IPS-15b (cell line): ENCODE results near the gene MORC4.

Experiments
- H3K27me3 ChIP-seq: one replicate; pipeline ENCODE4 v1.6.1; 2013; ENCODE audit warnings: low read length; ENCODE audit not compliant: control insufficient read depth, insufficient read depth
- H3K36me3 ChIP-seq: one replicate; pipeline ENCODE4 v1.6.1; 2013; ENCODE audit warnings: low read length; ENCODE audit not compliant: control insufficient read depth, insufficient read depth
- H3K4me1 ChIP-seq: one replicate; pipeline ENCODE4 v1.6.1; 2013; ENCODE audit warnings: mild to moderate bottlenecking, low read length; ENCODE audit not compliant: control insufficient read depth, insufficient read depth
- H3K4me3 ChIP-seq: one replicate; pipeline ENCODE4 v1.5.1; 2013; ENCODE audit warnings: low read depth, low read length
- H3K9ac ChIP-seq: one replicate; pipeline ENCODE4 v1.6.1; 2013; ENCODE audit warnings: low read depth, mild to moderate bottlenecking, low read length
- H3K9me3 ChIP-seq: one replicate; pipeline ENCODE4 v1.6.1; 2013; ENCODE audit warnings: mild to moderate bottlenecking, low read length; ENCODE audit not compliant: control insufficient read depth, insufficient read depth

The MORC4 gene

DNA sequence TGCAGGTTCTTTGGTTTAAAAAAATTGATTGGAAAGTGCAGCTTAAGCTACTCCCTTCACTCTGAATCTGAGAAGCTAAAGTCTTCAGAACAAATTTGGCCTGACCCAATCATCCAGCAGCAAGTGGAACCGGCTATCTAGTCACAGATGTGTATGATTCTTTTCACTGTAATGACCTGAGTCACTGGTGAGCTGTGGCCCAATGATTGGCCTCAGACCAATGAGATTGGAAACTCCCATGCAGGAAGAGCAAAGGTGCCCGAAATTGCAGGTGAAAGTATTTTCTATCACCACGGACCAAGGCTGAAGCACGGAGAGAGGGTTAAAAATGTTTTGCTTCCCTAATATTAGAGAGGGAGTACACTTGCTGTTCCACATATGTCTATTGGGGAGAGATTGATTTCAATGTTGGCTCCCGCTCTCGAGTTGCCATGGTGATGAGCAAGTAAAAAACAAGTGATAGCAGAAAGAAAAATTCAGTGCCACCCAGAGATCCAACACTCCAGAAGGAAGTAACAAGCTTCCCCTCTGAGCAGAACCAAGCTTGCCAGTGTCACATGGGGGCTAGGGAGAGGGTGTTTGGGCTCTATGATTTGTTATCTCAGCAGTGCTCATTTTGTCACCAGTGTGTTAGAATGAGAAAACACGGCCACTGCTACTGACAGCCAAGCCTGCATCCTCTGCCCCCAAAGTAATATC, 108.1 kb downstream of the MORC4 start:
- H3K4me3 ChIP-seq = no peak overlapping the region
- no peaks in the 10 kb centered on the region for H3K36me3 ChIP-seq
- H3K27me3 ChIP-seq = no peaks in the 10 kb centered on the region
- no peaks in the 10 kb centered on the region for H3K9me3 ChIP-seq
- peaks cover 2% of the 10 kb centered on the region for H3K4me1 ChIP-seq
- H3K9ac ChIP-seq = no peak overlapping the region
